Activated CD4-positive, alpha-beta T cell treated with anti-CD3 and anti-CD28 coated beads for 48 hours (primary cell): ENCODE measurements around the gene RPS29.

Source experiments
- DNase-seq: peaks from one replicate; pipeline ENCODE4 v3.0.0-alpha.2; 2020

RPS29 gene

DNA sequence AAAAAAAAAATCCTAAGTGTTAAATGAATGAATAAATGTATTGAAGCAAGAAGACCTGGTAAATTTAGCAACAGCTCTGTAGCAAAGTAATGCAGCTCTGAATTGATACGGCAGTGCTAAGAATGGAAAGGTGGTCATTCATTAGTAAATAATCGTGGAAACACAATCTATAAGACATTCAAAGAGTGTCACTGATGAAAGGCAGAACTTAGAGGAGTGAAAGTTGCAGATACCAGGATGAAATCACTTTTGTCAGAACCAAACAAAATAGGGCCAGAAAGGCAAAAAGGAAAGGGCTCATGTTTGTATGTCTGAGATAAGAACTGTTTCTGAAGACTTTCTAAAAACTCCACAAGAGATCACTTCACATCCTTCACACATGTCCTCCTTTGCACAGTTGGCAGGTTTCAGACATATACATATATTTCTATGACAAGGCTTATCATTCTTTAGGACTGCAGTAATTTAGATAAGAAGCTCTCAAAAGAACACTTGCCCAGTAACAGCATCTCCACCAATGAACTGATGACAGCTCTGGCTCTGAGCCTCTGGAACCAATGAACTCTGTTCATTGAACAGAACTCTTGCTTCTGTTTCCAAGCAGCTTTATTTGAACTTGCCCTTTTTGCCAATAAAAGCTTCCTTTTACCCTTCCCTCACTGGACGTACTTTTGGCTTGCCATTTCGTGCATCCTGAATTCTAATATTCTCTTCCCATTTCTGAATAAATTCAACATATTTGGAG is 8.3 kb upstream of the RPS29 start:
- no peak for DNase-seq

DNA sequence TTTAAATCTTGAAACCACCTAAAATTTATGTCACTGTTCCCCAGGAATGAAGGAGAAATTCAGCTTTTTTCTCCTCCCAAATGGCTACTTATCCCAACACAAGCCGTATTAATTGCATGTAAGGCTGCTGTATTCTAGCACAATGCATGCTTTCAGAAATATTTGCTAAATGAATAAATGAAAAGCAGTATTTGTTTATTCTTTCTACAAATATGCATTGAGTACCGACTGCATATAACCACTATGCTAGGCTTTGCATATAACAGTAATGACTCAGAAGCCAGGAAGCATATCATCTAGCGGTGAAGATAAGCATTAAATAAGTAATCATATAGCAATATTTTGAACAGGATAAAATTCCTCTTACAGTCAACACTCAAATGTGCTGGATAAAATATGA is 6.8 kb upstream of the RPS29 start:
- no peak for DNase-seq

DNA sequence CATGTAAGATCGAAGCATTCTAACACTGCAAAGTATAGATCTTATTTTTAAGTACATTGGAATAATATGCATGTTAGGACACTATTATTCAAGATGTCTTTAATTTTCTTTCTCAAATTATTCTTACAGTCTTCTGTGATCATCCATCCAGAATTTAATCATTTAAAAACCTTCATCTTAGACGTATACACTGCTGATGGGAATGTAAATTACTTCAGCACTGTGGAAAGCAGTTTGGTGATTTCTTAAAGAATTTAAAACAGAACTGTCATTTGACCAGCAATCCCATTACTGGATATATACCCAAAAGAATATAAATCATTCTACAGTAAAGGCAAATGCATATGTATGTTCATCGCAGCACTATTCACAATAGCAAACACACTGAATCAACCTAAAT is 3.2 kb upstream of the RPS29 start:
- no peak for DNase-seq

DNA sequence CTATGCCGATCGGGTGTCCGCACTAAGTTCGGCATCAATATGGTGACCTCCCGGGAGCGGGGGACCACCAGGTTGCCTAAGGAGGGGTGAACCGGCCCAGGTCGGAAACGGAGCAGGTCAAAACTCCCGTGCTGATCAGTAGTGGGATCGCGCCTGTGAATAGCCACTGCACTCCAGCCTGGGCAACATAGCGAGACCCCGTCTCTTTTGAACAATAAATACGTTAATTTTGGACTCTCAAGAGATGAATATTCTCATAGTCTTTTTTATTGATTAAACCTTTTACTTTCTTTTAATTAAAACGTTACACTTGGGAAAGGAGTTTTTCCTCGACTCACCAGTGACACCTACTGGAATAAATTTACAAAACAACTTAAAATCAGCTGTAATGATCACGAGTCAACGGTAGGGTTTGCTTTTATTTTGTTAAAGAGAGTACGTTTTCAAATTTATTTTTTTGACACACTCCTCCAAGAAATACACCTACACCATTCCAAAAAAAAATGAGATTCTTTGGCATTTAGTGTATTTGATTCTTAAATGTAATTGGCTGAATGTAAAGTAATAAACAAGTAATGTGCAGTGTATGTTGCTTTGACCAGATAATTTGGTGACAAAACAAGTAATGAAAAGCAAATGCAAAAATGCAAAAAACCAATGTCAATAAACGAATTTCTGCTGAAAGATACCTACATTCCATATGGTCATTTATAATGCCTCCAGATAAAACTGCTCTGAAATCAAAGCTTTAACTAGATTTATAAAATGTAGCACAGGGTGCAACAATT is 687 bp upstream of the RPS29 start:
- peak; percentile 75 for DNase-seq

DNA sequence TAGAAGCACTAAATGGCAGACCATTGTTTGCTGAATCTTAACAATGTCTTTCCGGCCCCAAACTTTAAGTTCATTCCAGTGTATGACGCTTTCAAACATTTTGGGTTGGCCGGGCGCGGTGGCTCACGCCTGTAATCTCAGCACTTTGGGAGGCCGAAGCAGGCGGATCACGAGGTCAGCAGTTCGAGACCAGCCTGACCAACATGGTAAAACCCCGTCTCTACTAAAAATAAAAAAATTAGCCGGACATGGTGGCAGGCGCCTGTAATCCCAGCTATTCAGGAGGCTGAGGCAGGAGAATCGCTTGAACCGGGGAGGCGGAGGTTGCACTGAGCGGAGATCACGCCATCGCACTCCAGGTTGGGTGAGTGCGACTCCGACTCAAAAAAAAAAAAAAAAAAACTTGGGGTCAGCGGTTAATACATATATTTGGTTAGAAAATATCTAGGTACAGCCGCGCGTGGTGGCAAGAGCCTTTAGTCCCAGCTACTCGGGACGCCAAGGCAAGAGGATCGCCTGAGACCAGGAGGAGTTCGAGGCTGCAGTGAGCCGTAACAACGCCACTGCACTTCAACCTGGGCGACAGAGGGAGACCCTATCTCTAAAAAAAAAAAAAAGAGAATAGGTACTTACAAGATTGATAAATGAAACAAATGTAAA is 1.1 kb downstream of the RPS29 start:
- DNase-seq, result peak; percentile 57

DNA sequence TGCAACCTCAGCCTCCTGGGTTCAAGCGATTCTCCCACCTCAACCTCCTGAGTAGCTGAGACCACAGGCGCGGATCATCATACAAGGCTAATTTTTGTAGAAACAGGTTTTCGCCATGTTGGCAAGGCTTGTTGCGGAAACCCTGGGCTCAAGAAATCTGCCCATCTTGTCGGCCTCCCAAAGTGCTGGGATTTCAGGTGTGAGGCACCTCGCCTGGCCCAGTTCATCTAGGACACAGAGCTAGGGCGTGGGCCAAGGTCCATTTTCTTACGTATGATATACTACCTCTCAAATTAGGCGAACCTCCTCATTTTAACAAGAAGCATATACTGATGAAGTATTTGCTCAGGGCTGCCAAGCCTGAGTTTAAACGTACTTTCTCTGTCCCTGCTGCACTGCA is 2.1 kb downstream of the RPS29 start:
- no peak for DNase-seq

DNA sequence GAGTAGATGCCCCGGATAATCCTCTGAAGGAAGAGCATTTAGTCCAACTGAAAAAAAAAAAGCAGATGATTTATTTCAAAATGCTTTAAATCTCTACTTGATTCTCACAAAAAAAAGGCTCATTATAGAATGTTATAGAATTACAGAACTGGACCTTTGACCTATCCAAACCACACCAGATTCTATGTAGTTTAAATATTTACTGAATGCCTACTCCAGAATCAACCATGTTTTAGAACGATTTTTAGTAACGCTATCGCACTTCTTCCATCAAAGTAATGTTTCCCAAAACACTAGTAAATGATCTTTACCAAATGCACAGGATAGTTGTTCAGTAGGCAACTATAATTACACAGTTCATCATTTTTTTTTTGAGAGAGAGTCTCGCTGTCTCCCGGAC is 2.6 kb downstream of the RPS29 start:
- DNase-seq, result no peak

DNA sequence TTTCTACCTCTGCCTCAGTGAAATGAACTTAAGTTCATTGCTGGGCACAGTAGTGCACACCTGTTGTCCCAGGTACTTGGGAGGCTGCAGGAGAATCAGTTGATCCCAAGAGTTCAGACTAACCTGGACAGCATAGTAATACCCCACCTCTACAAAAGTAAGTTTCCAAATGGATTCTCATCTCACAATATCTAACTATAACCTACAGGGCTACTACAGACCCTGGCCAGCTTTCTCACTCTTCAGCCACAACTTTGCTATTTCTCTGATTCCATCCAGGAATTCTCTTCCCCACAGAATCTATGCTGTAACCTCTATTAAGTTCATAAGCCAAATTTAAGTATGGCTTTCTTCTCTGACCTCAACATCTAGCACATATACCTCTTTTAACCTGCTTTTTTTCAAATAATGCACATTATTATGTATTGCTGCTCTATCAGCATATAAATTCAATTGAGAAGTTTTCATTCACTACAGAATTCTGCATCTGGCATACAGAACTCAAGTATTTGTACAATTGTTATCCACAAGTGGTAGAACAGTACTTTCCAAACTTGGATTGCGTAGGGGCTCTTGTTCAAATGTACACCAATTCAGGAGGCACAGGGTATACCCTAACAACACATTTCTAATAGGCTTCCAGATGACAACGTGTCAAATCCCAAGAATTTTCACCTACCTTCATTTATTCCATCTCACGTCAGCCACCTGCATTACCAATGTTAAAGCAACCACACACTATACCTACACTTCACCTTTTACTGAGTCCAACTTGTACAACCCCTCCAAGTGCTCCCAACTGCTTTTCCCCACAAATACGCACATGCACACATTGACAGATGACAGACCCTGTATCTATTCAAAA is 3.8 kb downstream of the RPS29 start:
- DNase-seq, result no peak

DNA sequence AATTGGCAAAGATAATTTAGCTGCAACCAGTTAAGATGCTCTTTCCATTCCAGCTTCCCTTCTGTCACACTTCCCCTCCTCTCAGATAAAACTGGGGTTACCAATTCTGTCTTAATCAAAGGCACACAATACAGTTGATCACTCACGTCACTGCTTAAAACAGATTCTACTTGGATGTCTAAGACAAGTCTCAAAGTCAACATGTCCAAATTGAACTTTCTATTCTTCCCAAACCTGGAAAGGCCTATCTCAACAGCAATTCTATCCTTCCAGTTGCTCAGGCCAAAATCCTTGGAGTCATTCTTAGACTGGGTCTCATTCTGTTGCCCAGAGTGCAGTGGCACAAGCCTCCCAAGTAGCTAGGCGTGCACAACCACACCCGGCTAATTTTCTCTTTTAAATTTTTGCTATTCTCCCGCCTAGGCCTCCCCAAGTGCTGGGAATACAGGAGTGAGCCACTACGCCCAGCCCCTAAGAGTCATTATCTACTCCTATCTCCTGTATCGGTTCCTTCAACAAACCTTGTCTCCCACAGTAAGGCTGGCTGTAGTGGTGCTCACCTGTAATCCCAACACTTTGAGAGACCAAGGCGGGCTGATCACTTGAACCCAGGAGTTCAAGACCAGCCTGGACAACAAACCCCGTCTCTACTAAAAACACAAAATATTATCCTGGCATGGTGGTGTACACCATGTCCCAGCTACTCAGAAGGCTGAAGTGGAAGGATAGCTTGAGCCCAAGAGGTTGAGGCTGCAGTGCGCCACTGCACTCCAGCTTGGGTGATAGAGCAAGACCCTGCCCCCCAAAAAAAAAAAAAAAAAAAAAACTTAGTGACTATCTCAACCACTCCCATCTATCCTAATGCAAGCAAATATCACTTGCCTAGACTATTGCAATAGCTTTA is 4.7 kb downstream of the RPS29 start:
- DNase-seq, result no peak

DNA sequence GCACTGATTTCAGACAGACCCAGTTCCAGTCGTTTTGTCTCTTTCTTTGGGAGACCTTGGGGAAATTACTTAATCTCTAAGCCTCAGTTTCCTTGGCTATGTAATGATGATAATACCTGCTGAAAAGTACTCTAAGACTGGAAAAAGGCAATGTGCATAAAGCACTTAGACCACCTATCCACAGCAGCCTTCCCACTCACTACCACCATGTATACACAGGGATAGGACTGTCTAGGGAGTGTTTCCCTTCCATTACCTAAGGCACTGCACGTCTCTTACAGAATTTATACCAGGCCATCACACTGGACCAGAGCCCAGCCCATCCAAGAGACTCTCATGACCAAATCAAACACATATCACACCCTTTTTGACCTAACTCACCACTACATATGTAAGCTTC is 6.3 kb downstream of the RPS29 start:
- DNase-seq, result no peak

DNA sequence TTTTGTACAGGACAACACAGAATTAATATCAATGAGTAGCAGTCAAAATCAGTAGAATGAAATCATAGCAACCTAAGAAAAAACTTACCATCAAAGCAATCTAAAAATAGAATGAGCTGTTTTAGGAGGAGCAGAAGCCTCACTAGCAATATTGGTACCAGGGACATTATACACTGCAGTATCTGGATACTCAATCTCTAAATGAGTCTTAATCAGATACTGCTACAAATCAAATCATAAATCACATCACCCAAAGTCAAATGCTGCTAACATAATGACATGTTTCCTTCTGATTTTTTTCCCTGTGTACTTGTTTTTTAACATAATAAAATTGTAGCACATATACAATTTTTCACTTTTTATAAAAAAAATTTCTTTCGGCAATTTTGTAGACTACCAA is 8.0 kb downstream of the RPS29 start:
- no peak for DNase-seq

DNA sequence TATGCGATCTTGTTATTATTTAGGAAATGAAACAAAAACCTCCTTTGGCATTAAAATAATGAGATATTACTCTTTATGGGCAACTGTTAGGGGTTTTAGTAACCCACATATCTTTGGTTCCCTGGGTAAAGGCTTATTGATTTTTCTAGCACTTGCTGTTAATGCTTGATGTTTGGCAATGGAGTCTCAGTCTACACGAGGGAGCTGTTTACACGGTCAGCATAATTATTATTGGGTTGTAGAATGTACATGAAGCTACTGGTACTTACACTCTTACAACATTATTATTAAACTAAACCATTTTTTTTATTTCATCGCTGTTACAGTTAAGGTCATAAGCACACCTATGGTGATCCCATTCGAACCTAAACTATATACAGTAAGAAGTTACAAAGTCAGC is 12.1 kb downstream of the RPS29 start:
- DNase-seq, result no peak

DNA sequence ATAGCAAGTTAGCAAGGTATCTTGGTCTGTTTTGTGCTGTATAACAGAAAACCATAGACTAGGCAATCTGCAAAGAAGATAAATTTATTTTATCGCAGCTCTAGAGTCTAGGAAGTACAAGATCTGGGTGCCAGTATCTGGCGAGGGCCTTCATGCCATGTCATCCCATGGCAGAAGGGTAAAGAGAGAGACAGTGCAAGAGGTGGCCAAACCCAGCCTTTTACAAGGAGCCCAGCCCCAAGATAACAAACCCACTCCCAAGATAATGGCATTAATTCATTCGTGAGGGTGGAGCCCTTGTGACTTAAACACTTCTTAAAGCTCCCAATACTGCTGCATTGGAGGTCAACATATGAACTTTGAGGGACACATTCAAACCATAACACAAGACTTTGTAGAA is 16.9 kb downstream of the RPS29 start:
- DNase-seq, result no peak

DNA sequence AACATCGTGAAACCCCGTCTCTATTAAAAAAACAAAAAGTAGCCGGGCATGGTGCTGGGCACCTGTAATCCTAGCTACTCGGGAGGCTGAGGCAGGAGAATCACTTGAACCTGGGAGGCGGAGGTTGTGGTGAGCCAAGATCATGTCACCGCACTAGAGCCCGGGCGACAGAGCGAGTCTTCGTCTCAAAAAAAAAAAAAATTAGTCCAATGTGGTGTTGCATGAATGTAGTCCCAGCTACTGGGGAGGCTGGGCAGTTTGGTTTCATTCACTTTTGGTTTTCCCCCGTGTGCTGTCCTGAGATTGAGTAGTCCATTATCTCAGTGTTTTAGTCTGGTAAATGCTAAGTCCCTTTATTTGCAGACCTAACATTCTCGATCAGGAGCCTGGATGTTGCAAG is 19.5 kb downstream of the RPS29 start:
- no peak for DNase-seq

DNA sequence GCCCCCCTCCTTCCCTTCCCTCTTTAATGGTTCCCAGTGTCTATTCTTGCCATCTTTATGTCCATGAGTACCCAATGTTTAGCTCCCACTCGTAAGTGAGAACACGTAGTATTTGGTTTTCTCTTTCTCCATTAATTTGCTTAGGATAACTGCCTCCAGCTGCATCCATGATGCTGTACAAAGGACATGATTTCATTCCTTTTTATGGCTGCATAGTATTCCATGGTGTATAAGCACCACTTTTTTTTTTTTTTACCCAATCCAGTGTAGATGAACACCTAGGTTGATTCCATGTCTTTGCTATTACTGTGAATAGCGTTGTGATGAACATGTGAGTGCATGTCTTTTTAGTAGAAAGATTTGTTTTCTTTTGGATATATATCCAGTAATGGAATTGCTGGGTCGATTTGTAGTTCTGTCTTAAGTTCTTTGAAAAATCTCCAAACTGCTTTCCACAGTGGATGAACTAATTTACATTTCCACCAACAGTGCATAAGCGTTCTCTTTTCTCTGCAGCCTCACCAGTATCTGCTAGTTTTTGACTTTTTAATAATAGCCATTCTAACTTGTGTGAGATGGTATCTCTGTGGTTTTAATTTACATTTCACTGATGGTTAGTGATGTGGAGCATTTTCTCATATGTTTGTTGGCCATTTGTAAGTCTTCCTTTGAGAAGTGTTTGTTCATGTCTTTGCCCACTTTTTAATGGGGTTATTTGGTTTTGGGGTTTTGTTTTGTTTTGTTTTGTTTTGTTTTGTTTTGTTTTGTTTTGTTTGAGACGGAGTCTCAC is 26.0 kb downstream of the RPS29 start:
- no peak for DNase-seq

DNA sequence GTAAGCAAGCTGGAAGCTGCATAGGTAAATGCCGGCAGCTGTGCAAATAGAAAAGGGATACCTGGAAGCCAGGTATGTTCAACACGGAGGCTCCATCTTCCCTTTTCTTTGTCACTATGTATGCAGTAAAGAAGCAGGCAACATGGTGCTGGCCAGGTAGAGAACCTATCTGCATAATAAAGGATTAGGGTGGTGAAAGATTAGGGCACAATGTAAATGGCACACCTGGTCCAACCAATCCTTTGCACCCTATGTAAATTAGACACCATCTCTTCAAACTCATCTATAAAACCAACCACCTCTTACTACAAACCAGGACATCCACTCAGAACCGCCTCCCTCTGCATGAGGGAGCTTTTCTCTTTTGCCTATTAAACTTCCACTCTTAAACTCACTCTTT is 32.3 kb downstream of the RPS29 start:
- no peak for DNase-seq

DNA sequence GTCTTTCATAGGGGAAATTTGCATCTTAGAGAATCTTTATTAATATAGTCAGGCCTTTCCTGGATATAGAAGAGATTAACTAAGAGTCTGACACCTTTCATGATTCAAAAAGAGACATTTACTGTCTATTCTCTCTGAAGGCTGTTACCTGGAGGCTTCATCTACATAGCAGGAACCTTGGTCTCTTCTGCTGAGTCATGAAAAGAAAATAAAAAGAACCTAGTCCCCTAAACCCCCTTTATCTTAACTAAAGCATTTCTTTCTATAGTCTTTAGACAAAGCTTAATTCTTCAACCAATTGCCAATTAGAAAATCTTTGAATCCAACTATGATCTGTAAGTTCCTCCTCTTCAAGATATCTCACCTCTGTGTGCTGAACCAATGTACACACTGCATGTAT is 33.1 kb downstream of the RPS29 start:
- no peak for DNase-seq

DNA sequence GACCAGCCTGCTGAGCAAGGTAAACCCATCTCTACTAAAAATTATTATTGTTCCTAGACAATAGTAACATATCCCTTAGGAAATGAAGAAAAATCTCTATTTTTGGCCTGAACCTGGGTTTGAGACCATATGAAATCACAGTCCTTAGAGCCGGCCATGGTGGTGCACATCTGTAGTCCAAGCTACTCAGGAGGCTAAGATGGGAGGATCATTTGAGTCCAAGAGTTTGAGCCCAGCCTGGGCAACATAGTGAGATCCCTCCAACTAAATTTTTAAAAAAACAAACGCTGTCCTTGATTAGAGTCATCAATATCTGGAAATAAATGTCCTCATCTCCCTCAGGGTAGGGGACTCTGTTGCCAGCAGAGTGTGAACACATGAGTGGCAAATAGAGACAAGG is 34.6 kb downstream of the RPS29 start:
- DNase-seq, result no peak

DNA sequence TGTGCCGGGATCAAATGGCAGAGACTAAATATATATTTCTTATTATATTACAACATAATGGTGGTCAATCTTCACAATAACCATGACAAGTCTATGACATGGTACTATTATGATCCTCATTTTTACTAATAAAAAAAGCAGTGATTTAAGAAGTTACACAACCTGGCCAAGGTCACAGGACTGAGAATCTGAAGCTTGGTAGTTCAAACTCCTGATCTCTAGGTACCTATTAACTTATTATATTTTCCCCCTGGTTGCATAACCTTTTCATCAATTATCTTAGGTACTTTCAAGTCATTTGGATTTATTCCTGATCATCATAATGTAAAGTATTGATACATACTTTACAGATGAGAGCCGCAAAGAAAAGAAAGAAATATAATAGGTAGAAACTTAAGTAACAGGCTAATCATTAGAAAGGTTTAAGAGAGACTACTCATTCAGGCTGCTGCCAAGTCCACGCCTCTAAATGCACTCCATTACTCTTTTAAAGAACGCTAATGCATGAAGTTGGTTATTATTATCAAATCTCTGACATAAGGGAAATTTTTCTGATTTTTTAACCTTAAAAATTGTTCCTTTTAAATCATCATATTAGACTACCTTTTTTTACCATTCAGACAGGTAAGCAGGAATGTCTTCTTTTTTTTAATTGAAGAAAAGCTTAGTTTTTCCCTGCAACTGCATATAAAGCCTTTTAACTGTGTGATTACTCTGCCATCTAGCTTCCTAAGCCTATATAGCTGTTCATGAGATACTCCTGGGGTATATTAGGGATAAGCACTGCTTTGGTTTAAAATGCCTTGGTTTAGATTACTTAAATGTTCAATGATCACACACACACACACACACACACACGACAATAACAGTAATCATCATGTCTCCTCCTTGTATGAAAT is 35.6 kb downstream of the RPS29 start:
- DNase-seq, result no peak

DNA sequence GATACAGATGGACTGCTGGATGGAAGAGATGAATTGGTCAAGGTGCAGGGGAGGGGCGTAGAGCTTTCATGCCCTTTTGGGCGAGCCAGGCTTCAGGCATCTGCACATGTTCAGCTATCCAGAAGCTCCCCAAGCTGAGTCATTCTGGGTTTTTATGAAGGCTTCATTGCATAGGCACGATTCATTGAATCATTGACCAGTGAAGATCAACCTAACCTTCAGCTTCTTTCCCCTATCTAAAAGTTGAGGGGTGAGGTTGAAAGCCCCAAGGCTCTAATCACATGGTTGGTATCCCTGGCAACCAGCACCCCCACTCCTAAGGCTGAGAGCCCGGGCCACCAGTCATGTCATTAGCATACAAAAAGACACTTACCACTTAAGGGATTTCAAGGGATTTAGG is 36.3 kb downstream of the RPS29 start:
- no peak for DNase-seq
